GM06990 (cell line): Measurements from ENCODE around the gene MRPL10.
A peak's percentile ranks its signal among the peaks of the same experiment; 100 is the strongest.

Experiments used
- DNase-seq: peaks from one replicate; pipeline ENCODE4 v3.0.0-alpha.2; 2011; ENCODE audit not compliant: insufficient read length; ENCODE audit errors: extremely low read depth
- H3K27me3 ChIP-seq: replicated peaks from 2 replicates; pipeline ENCODE4 v1.6.0; 2011; ENCODE audit warnings: low read length; ENCODE audit not compliant: control insufficient read depth, insufficient read depth
- H3K36me3 ChIP-seq: 2 replicates; pipeline ENCODE4 v1.5.1; 2011; ENCODE audit warnings: low read length; ENCODE audit not compliant: control insufficient read depth, insufficient read depth
- H3K4me3 ChIP-seq: replicated peaks from 2 replicates; pipeline ENCODE4 v1.5.1; 2011; ENCODE audit warnings: low read depth, mild to moderate bottlenecking, control low read depth, low read length
- CTCF ChIP-seq: IDR thresholded peaks from 2 replicates; pipeline ENCODE4 v1.5.1; 2011; ENCODE audit warnings: low read length, control low read depth, mild to moderate bottlenecking, inconsistent platforms; ENCODE audit not compliant: insufficient read depth, poor library complexity, severe bottlenecking

Gene MRPL10

GRCh38 chr17:47785538-47786123 is 45.7 kb downstream of the MRPL10 start:
- TF ChIP-seq CTCF: no peak
- Histone ChIP-seq H3K36me3 (no peaks in the 10 kb centered on the region), H3K27me3 (peaks cover 2% of the 10 kb centered on the region), H3K4me3 (no peak overlapping the region)
- no peak for DNase-seq

DNA sequence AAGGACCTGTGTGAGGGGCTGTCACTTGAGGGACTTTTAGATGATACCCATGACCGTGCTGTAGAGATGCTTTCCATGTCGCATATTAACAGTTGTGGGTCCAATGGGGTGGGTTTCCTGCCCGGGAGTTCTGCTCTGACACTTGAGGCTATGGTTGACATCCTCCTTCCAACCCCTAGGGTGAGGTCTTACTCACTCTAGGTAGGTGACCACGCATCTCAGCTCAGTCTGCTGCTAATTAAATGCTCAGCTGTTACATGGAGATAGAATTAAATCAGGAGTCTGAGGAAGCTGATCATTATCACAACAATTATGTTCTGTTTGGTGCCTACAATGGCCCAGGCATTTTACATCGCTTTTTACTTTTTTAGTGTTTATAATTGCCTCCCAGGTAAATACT is 49.9 kb downstream of the MRPL10 start:
- no peaks in the 10 kb centered on the region for H3K36me3 ChIP-seq
- H3K27me3 ChIP-seq: peaks cover 2% of the 10 kb centered on the region
- TF ChIP-seq CTCF: no peak
- DNase-seq: no peak
- no peak overlapping the region for H3K4me3 ChIP-seq

DNA sequence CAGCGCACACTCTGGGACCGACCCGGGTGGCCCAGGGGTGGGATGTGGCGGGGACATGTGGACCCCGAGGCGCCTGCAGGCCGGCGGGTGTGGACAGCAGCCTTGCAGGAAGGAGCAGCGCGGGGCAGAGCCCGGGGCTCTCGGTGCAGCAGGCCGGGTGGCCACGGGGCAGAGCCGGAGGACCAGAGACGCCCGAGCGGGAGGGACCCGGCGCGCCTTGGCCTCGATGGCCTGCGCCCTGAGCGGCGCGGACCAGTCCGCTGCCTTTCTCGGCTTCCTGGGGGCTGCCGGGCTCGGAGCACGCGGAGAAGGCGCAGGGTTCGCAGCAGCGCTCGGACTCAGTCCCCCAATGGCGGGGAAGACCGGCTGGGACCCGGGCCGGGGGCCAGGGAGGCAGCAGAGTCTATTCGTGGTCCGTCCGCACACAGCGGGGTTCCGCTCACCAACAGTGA is 53.1 kb downstream of the MRPL10 start:
- DNase-seq: no peak
- no peak for TF ChIP-seq CTCF
- Histone ChIP-seq H3K36me3 (no peaks in the 10 kb centered on the region), H3K27me3 (no peaks in the 10 kb centered on the region; the same call in none of the 2 replicates), H3K4me3 (no peak overlapping the region)

DNA sequence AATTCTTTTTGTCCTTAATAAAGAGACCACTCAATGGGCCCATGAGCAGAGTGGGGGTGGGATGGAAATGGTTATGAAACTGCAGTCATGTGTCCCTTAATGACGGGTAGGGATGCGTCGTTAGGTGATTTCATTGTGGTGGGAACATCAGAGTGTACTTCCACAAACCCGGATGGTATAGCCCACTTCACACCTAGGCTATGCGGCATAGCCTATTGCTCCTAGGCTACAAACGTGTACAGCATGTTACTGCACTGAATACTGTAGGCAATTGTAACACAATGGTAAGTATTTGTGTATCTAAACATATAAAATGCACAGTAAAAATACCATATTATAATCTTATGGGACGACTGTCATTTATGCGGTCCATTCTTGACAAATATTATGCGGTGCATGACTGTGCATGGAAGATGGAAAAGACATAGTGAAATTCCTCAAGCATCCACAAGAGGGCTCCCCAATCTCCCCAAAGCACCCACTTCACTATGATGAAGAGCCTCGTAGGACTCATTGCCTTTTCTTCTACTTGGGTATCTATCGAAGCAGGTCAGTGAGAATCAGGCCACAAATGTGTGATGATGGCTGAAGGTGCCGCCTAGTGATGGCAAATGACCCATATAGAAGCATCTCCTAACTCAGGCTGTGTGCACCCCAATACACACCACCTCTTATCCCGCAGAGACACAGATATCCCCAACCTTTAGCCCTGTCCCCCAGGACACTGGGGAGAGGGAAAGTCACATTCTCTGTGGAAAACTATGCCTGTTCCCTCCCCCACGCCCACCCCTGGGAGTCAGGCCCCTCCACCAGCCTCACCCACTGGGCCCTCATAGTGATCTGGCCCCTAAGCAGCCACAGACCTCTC is 54.8 kb downstream of the MRPL10 start:
- DNase-seq: no peak
- TF ChIP-seq CTCF: peak; percentile 81
- no peak overlapping the region for H3K4me3 ChIP-seq
- H3K27me3 ChIP-seq: no peaks in the 10 kb centered on the region; the same call in none of the 2 replicates
- no peaks in the 10 kb centered on the region for H3K36me3 ChIP-seq

DNA sequence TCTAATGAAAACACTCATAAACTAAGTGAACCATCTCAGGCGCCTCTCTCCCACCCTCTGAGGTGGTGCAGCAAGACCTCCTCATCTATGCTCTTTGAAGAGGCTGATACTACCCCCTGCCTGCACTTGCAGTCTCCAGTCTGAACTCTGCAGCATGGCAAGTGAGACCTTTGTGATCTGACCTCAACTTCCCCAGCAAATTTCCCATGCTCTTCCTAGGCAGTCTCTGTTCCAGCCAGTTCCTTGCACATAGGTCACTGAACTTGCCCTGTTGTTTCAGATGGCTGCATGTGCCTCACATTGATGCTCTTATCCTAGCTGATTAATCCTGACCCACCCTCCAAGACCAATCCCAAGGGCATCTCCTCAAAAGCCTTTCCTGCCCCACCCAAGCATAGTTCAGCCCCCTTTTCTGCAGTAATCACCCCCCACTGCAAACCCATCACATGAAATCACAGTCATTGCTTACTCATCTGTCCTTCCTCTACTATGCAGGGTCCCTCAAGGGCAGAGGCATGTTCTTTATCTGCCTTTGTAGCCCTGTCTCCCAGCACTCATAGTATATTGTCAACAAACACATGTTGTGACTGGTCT is 56.3 kb downstream of the MRPL10 start:
- no peak for DNase-seq
- Histone ChIP-seq H3K36me3 (no peaks in the 10 kb centered on the region), H3K27me3 (no peaks in the 10 kb centered on the region; the same call in 1 of the 2 replicates), H3K4me3 (no peak overlapping the region)
- no peak for TF ChIP-seq CTCF
